ENCODE results near the gene HTR3E. TPM values are rescaled to one million over a fixed set of nuclear protein-coding genes. Genes with fewer than 3 reads are reported as not detected.

Gene HTR3E
- total and polyA plus RNA-seq, 2 of the 13 experiments (the other 11 are each of a cell fraction or from before 2014, with no cell fraction given) = not detected

DNA sequence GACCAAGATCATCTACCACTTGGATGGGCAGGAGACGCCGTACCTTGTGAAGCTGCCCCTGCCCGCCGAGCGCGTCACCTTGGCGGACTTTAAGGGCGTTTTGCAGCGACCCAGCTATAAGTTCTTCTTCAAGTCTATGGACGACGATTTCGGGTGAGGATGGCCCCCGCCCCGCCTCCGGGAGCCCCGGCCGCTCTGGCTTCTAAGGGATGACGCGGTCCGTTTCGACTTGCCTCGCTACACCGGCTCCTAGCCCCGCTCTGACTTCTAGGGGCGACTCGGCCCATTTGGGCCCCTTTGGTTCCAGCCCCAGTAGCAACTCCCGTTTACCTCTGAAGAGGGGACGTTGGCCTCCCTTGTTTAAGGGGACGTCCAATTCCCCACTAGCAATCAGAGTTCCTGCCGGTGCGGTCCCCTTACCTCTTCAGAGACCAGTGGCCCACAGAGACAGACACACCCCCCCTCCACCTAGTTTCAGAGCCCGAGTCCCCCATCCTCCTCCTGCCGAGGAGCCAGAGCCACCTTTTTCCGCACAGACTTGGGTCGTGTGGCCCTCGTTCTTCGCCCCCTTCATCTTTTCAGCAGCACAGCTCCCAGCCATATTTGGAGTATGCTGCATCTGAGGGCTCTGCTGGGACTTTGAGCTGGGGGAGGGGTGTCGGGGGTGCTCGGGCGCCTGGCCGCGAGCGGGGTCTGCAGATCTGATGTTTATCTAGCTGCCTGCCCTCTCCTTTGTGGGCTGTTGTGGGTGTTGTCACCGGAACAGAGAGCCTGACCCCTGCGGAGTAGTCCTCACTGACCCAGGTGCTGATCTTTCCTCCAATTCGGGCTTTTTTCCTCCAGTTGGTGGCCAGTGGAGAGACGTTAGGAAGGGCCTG, 59.0 kb downstream of the HTR3E start (continued):
- TF ChIP-seq, protein P1, sequence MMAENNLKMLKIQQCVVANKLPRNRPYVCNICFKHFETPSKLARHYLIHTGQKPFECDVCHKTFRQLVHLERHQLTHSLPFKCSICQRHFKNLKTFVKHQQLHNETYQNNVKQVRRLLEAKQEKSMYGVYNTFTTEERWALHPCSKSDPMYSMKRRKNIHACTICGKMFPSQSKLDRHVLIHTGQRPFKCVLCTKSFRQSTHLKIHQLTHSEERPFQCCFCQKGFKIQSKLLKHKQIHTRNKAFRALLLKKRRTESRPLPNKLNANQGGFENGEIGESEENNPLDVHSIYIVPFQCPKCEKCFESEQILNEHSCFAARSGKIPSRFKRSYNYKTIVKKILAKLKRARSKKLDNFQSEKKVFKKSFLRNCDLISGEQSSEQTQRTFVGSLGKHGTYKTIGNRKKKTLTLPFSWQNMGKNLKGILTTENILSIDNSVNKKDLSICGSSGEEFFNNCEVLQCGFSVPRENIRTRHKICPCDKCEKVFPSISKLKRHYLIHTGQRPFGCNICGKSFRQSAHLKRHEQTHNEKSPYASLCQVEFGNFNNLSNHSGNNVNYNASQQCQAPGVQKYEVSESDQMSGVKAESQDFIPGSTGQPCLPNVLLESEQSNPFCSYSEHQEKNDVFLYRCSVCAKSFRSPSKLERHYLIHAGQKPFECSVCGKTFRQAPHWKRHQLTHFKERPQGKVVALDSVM (CRISPR knock-in tag; IDR thresholded peaks at IDR 0.05) = no peak
- TF ChIP-seq, protein P2, sequence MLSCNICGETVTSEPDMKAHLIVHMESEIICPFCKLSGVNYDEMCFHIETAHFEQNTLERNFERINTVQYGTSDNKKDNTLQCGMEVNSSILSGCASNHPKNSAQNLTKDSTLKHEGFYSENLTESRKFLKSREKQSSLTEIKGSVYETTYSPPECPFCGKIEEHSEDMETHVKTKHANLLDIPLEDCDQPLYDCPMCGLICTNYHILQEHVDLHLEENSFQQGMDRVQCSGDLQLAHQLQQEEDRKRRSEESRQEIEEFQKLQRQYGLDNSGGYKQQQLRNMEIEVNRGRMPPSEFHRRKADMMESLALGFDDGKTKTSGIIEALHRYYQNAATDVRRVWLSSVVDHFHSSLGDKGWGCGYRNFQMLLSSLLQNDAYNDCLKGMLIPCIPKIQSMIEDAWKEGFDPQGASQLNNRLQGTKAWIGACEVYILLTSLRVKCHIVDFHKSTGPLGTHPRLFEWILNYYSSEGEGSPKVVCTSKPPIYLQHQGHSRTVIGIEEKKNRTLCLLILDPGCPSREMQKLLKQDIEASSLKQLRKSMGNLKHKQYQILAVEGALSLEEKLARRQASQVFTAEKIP (CRISPR knock-in tag; IDR thresholded peaks at IDR 0.05; ENCODE audit: borderline replicate concordance) = no peak
- TF ChIP-seq ZNF761 (CRISPR knock-in tag; conservative IDR thresholded peaks at IDR 0.05) = no peak
- no peak for TF ChIP-seq ZBTB42 (CRISPR knock-in tag; IDR thresholded peaks at IDR 0.05)
- TF ChIP-seq MEIS1 (CRISPR knock-in tag; IDR thresholded peaks at IDR 0.05; ENCODE audit: borderline replicate concordance) = no peak
- TF ChIP-seq ZMYM2 (CRISPR knock-in tag; IDR thresholded peaks at IDR 0.05) = no peak
- no peak for TF ChIP-seq ZNF713 (CRISPR knock-in tag; IDR thresholded peaks at IDR 0.05)
- TF ChIP-seq, protein P3, sequence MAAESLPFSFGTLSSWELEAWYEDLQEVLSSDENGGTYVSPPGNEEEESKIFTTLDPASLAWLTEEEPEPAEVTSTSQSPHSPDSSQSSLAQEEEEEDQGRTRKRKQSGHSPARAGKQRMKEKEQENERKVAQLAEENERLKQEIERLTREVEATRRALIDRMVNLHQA (CRISPR knock-in tag; IDR thresholded peaks at IDR 0.05) = no peak
- TF ChIP-seq ZFP36L1 (CRISPR knock-in tag; IDR thresholded peaks at IDR 0.05) = 0 out of 2 replicates have a peak, but pooled peaks have one; percentile 65
- TF ChIP-seq, protein P4, sequence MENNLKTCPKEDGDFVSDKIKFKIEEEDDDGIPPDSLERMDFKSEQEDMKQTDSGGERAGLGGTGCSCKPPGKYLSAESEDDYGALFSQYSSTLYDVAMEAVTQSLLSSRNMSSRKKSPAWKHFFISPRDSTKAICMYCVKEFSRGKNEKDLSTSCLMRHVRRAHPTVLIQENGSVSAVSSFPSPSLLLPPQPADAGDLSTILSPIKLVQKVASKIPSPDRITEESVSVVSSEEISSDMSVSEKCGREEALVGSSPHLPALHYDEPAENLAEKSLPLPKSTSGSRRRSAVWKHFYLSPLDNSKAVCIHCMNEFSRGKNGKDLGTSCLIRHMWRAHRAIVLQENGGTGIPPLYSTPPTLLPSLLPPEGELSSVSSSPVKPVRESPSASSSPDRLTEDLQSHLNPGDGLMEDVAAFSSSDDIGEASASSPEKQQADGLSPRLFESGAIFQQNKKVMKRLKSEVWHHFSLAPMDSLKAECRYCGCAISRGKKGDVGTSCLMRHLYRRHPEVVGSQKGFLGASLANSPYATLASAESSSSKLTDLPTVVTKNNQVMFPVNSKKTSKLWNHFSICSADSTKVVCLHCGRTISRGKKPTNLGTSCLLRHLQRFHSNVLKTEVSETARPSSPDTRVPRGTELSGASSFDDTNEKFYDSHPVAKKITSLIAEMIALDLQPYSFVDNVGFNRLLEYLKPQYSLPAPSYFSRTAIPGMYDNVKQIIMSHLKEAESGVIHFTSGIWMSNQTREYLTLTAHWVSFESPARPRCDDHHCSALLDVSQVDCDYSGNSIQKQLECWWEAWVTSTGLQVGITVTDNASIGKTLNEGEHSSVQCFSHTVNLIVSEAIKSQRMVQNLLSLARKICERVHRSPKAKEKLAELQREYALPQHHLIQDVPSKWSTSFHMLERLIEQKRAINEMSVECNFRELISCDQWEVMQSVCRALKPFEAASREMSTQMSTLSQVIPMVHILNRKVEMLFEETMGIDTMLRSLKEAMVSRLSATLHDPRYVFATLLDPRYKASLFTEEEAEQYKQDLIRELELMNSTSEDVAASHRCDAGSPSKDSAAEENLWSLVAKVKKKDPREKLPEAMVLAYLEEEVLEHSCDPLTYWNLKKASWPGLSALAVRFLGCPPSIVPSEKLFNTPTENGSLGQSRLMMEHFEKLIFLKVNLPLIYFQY (CRISPR knock-in tag; IDR thresholded peaks at IDR 0.05; ENCODE audit: borderline replicate concordance) = no peak
- TF ChIP-seq ZNF232 (CRISPR knock-in tag; IDR thresholded peaks at IDR 0.05; ENCODE audit: borderline replicate concordance) = peak; percentile 52; the same call in 1 of the 2 replicates
- TF ChIP-seq YEATS4 (CRISPR knock-in tag; IDR thresholded peaks at IDR 0.05; ENCODE audit: borderline replicate concordance) = peak; percentile 28
- TF ChIP-seq ZNF44 (CRISPR knock-in tag; IDR thresholded peaks at IDR 0.05) = no peak
- 0 out of 2 replicates have a peak, but pooled peaks have one; percentile 35 for TF ChIP-seq ZNF446 (CRISPR knock-in tag; IDR thresholded peaks at IDR 0.05)
- no peak for TF ChIP-seq ATAD3A (CRISPR knock-in tag; IDR thresholded peaks at IDR 0.05)
- peak; percentile 60; the same call in 1 of the 2 replicates for TF ChIP-seq SRY (CRISPR knock-in tag; IDR thresholded peaks at IDR 0.05)
- TF ChIP-seq, protein P5, sequence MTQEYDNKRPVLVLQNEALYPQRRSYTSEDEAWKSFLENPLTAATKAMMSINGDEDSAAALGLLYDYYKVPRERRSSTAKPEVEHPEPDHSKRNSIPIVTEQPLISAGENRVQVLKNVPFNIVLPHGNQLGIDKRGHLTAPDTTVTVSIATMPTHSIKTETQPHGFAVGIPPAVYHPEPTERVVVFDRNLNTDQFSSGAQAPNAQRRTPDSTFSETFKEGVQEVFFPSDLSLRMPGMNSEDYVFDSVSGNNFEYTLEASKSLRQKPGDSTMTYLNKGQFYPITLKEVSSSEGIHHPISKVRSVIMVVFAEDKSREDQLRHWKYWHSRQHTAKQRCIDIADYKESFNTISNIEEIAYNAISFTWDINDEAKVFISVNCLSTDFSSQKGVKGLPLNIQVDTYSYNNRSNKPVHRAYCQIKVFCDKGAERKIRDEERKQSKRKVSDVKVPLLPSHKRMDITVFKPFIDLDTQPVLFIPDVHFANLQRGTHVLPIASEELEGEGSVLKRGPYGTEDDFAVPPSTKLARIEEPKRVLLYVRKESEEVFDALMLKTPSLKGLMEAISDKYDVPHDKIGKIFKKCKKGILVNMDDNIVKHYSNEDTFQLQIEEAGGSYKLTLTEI (CRISPR knock-in tag; conservative IDR thresholded peaks at IDR 0.05) = no peak
- 0 out of 2 replicates have a peak, but pooled peaks have one; percentile 24 for TF ChIP-seq ZNF251 (CRISPR knock-in tag; IDR thresholded peaks at IDR 0.05)
- no peak; the same call in 1 of the 2 replicates for TF ChIP-seq ZNF777 (CRISPR knock-in tag; IDR thresholded peaks at IDR 0.05)

Measured in HepG2 (cell line).